HG03342 (cell line): ENCODE measurements around the gene TTC12.

Experiments
- ATAC-seq: cut with Tn5 transposase; IDR thresholded peaks from one replicate; pipeline ENCODE4 v1.9.1; 2021; ENCODE audit warnings: mild to moderate bottlenecking, moderate library complexity; ENCODE audit not compliant: unreplicated experiment

Gene TTC12

GRCh38 chr11:113400631-113401230, 86.3 kb downstream of the TTC12 start:
- no peak for ATAC-seq

- ATAC-seq = no peak
Observed at GRCh38 chr11:113401718-113402117, 87.3 kb downstream of the TTC12 start.

- ATAC-seq = no peak
Observed at GRCh38 chr11:113404859-113405430, 90.6 kb downstream of the TTC12 start.

GRCh38 chr11:113405724-113406478, 91.5 kb downstream of the TTC12 start:
- ATAC-seq = no peak

- ATAC-seq = no peak
Observed at GRCh38 chr11:113407163-113407562, 92.8 kb downstream of the TTC12 start.

GRCh38 chr11:113408206-113408605, 93.8 kb downstream of the TTC12 start:
- no peak for ATAC-seq

- ATAC-seq = no peak
Observed at GRCh38 chr11:113408887-113409286, 94.5 kb downstream of the TTC12 start.

GRCh38 chr11:113409526-113409925, 95.1 kb downstream of the TTC12 start:
- no peak for ATAC-seq

GRCh38 chr11:113410414-113411135, 96.2 kb downstream of the TTC12 start:
- no peak for ATAC-seq

GRCh38 chr11:113411536-113411935, 97.2 kb downstream of the TTC12 start:
- no peak for ATAC-seq

- no peak for ATAC-seq
Observed at GRCh38 chr11:113412675-113413074, 98.3 kb downstream of the TTC12 start.

GRCh38 chr11:113415343-113415742, 101.0 kb downstream of the TTC12 start:
- ATAC-seq = no peak
